Loucy (cell line): ENCODE measurements around the gene PRKCZ.

Experiments
- CTCF ChIP-seq: fragments of 200-600 bp; sonication (generic); conservative IDR thresholded peaks from 2 replicates; pipeline ENCODE4 v1.5.1; 2014; ENCODE audit warnings: mild to moderate bottlenecking, antibody characterized with exemption, low read length
- EZH2phosphoT487 ChIP-seq: fragments of 200-600 bp; IDR thresholded peaks from 2 replicates; pipeline ENCODE4 v1.6.1; 2018; ENCODE audit warnings: antibody characterized with exemption, mild to moderate bottlenecking, moderate library complexity, borderline replicate concordance

DNA sequence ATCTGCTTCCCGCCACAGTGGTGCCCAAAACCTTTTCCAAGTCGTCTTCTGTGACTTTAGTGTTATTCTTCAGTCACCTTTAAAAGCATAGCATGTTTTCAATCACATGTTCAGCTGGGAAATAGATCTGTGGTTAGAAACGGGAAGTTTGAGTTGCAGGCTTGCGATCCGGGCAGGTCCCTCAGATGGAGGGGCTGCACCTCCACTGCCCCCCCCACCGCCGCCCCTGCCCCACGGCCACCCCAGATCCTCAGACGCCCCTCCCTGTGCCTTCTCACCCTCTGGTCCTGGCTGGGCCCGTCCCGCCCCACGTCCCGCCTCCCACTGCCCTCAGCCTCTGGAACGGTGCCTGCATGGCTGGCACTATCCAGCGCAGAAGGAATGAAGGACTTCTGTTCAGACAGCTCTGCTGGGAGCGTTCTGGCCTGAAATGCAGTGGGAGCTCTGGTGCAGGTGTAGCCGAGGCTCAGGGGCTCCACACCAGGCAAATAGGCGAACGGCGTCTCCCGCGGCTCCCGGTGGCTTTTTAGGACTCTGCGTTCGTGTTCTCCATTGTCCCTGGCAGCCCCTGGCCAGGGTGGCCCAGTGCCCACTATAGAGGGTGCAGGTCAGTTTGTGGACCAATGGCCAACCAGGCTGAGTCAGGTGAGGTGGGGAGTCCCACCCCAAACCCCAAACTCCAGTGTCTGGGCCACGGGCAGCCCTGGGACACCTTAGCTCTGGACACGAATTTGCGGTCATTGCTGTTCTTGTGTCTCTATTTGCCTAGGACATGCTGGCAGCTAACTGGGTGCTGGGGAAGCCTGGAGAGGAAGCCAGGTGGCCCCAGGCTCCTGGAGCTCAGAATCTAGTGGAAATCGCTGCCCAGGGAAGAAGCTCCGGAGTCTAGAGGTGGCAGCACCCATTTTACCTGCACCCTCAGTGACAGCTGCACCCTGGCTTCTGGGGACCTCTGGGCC is 77.3 kb downstream of the PRKCZ start:
- TF ChIP-seq CTCF (no peak), EZH2phosphoT487 (no peak)
